Panc1 (cell line): ENCODE results near the gene ROGDI.

ENCODE experiments used
- POLR2AphosphoS5 ChIP-seq: IDR thresholded peaks from 2 replicates; pipeline ENCODE4 v1.6.1; 2012; ENCODE audit warnings: mild to moderate bottlenecking, low read depth, low read length, moderate library complexity
- TCF7L2 ChIP-seq: IDR thresholded peaks from 2 replicates; pipeline ENCODE4 v1.6.1; 2011; ENCODE audit warnings: mild to moderate bottlenecking, low read depth, low read length, inconsistent platforms
- TF ChIP-seq, protein P1 (sequence below): fragments of 450-650 bp; IDR thresholded peaks from 2 replicates; pipeline ENCODE4 v1.5.1; 2017; ENCODE audit warnings: mild to moderate bottlenecking

DNA sequence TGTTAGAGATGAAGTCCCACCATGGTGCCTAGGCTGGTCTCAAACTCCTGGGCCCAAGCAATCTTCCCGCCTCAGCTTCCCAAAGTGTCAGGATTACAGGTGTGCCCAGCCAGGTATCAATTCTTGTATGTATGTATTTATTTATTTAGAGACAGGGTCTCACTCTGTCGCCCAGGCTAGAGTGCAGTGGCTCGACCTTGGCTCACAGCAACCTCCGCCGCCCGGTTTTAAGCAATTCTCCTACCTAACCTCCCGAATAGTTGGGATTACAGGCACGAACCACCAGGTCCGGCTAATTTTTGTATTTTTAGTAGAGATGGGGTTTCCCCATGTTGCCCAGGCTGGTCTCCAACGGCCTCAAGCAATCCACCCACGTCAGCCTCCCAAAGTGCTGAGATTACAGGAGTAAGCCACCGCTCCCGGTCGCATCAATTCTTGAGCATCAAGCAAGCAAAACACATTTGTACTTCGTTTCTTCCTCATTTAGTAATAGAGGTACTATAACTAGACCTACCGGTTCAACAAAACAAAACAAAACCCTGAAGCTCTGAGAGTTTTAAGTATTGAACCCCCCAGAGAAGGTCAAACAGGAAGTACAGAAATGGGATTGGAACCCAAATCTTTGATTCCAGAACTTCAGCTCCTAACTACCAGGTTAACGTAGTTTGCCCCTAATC, 34.4 kb downstream of the ROGDI start:
- TF ChIP-seq POLR2AphosphoS5 = no peak
- no peak for TF ChIP-seq TCF7L2
- TF ChIP-seq, protein P1, sequence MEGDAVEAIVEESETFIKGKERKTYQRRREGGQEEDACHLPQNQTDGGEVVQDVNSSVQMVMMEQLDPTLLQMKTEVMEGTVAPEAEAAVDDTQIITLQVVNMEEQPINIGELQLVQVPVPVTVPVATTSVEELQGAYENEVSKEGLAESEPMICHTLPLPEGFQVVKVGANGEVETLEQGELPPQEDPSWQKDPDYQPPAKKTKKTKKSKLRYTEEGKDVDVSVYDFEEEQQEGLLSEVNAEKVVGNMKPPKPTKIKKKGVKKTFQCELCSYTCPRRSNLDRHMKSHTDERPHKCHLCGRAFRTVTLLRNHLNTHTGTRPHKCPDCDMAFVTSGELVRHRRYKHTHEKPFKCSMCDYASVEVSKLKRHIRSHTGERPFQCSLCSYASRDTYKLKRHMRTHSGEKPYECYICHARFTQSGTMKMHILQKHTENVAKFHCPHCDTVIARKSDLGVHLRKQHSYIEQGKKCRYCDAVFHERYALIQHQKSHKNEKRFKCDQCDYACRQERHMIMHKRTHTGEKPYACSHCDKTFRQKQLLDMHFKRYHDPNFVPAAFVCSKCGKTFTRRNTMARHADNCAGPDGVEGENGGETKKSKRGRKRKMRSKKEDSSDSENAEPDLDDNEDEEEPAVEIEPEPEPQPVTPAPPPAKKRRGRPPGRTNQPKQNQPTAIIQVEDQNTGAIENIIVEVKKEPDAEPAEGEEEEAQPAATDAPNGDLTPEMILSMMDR = no peak
